OCI-LY3 (cell line): ENCODE results near the gene CHD5.

Experiments
- EZH2phosphoT487 ChIP-seq: fragments of 200-600 bp; shearing (Covaris generic); IDR thresholded peaks from 2 replicates; pipeline ENCODE4 v1.6.1; 2018; ENCODE audit warnings: antibody characterized with exemption, mixed run types, low read depth
- TF ChIP-seq, protein P1 (sequence below): fragments of 200-600, 300-600 bp; sonication (generic); IDR thresholded peaks from 2 replicates; pipeline ENCODE4 v1.5.1; 2014; ENCODE audit warnings: antibody characterized with exemption, low read length, low read depth

DNA sequence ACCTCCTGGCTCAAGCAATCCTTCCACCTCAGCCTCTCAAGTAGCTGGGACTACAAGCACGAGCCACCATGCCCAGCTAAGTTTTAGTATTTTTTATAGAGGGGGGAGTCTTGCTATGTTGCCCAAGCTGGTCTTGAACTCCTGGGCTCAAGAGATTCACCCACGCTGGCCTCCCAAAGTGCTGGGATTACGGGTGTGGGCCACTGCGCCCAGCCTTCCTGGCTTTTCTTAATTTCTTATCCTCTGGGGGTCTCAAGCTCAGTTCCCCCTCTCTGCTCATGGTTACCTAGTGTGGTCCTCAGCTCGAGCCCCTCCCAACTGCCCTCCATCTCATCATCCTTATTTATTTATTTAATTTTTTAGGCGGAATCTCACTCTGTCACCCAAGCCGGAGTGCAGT lies 22.1 kb upstream of the CHD5 start:
- TF ChIP-seq, protein P1, sequence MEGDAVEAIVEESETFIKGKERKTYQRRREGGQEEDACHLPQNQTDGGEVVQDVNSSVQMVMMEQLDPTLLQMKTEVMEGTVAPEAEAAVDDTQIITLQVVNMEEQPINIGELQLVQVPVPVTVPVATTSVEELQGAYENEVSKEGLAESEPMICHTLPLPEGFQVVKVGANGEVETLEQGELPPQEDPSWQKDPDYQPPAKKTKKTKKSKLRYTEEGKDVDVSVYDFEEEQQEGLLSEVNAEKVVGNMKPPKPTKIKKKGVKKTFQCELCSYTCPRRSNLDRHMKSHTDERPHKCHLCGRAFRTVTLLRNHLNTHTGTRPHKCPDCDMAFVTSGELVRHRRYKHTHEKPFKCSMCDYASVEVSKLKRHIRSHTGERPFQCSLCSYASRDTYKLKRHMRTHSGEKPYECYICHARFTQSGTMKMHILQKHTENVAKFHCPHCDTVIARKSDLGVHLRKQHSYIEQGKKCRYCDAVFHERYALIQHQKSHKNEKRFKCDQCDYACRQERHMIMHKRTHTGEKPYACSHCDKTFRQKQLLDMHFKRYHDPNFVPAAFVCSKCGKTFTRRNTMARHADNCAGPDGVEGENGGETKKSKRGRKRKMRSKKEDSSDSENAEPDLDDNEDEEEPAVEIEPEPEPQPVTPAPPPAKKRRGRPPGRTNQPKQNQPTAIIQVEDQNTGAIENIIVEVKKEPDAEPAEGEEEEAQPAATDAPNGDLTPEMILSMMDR = no peak
- no peak for TF ChIP-seq EZH2phosphoT487
